ENCODE measurements around the gene GP1BA. TPM values are rescaled to one million over a fixed set of nuclear protein-coding genes. Genes with fewer than 3 reads are reported as not detected.

GP1BA gene
- total and polyA plus RNA-seq, 4 donors: 0.03 to 2.3 (median 0.18) TPM; not detected in 1

- Histone ChIP-seq H3K36me3 (ENCODE audit: control insufficient read depth in 4 of 4, insufficient read depth in 3 of 4, low read depth in 1 of 4, low read length in 3 of 4) (peaks cover 1 to 16% (median 11%) of the 10 kb centered on the region in 4 donors), H3K9me3 (ENCODE audit: control insufficient read depth in 4 of 4, low read length in 3 of 4) (no peaks in the 10 kb centered on the region), H3K27ac (ENCODE audit: low read depth in 1 of 2, low read length in 2 of 2) (no peak overlapping the region), H3K9ac (ENCODE audit: low read depth in 1 of 2, low read length in 2 of 2) (peak overlapping the region in 1 of 2 donors; percentile 69), H3K27me3 (ENCODE audit: control insufficient read depth in 4 of 4, insufficient read depth in 4 of 4, low read length in 3 of 4) (no peaks in the 10 kb centered on the region), H3K4me3 (ENCODE audit: low read depth in 1 of 3, low read length in 3 of 3) (no peak overlapping the region), H3K4me1 (ENCODE audit: control insufficient read depth in 4 of 4, insufficient read depth in 4 of 4, low read length in 3 of 4) (peaks cover 8 to 47% (median 33%) of the 10 kb centered on the region in 4 donors)
- TF ChIP-seq FOXA1 (IDR thresholded peaks at IDR 0.05) (no peak), EGR1 (IDR thresholded peaks at IDR 0.05; ENCODE audit: low read depth in 2 of 2) (no peak), REST (IDR thresholded peaks at IDR 0.05) (no peak), YY1 (IDR thresholded peaks at IDR 0.05) (no peak), CTCF (IDR thresholded peaks at IDR 0.05; ENCODE audit: low read depth, low read length, missing input control) (no peak), HNF4A (conservative IDR thresholded peaks at IDR 0.05) (no peak), RAD21 (IDR thresholded peaks at IDR 0.05) (no peak), FOXA2 (IDR thresholded peaks at IDR 0.05) (no peak), HNF4G (IDR thresholded peaks at IDR 0.05) (no peak), ATF3 (IDR thresholded peaks at IDR 0.05) (no peak), SP1 (IDR thresholded peaks at IDR 0.05) (no peak)
- DNase-seq (ENCODE audit: low spot score): no peak
- WGBS: 95% methylated on average over 11 of the region's 11 CpGs
Measured at GRCh38 chr17:4938069-4938491, 6.0 kb downstream of the GP1BA start.

- Histone ChIP-seq H3K9me3 (ENCODE audit: control insufficient read depth in 4 of 4, low read length in 3 of 4) (no peaks in the 10 kb centered on the region), H3K27ac (ENCODE audit: low read depth in 1 of 2, low read length in 2 of 2) (peak overlapping the region; percentile 89 to 90), H3K4me1 (ENCODE audit: control insufficient read depth in 4 of 4, insufficient read depth in 4 of 4, low read length in 3 of 4) (peaks cover 8 to 50% (median 35%) of the 10 kb centered on the region in 4 donors), H3K4me3 (ENCODE audit: low read depth in 1 of 3, low read length in 3 of 3) (peak overlapping the region; percentile 79 to 89 (median 83)), H3K9ac (ENCODE audit: low read depth in 1 of 2, low read length in 2 of 2) (peak overlapping the region; percentile 69 to 78), H3K27me3 (ENCODE audit: control insufficient read depth in 4 of 4, insufficient read depth in 4 of 4, low read length in 3 of 4) (no peaks in the 10 kb centered on the region), H3K36me3 (ENCODE audit: control insufficient read depth in 4 of 4, insufficient read depth in 3 of 4, low read depth in 1 of 4, low read length in 3 of 4) (peaks cover 4 to 21% (median 13%) of the 10 kb centered on the region in 4 donors)
- no peak for DNase-seq (ENCODE audit: low spot score)
- TF ChIP-seq YY1 (IDR thresholded peaks at IDR 0.05) (no peak), EGR1 (IDR thresholded peaks at IDR 0.05; ENCODE audit: low read depth in 2 of 2) (no peak), RXRA (IDR thresholded peaks at IDR 0.05) (peak in 1 of 2 donors; percentile 32), NR2F2 (IDR thresholded peaks at IDR 0.05) (peak; percentile 29), CTCF (IDR thresholded peaks at IDR 0.05; ENCODE audit: low read depth, low read length, missing input control) (no peak), HNF4A (conservative IDR thresholded peaks at IDR 0.05) (no peak)
- WGBS: 56% methylated on average over 19 of the region's 19 CpGs
Measured at GRCh38 chr17:4938688-4939545, 6.8 kb downstream of the GP1BA start.
